GM12891 (cell line): ENCODE results near the gene ACE.

ENCODE experiments used
- PAX5 ChIP-seq: IDR thresholded peaks from 2 replicates; pipeline ENCODE4 v1.6.1; 2011; ENCODE audit warnings: low read length, moderate library complexity, mild to moderate bottlenecking; ENCODE audit not compliant: insufficient read depth, severe bottlenecking
- POLR2A ChIP-seq: IDR thresholded peaks from 2 replicates; pipeline ENCODE4 v1.6.1; 2011; ENCODE audit warnings: low read depth, low read length, control low read depth
- POLR2AphosphoS5 ChIP-seq: IDR thresholded peaks from 2 replicates; pipeline ENCODE4 v1.6.1; 2011; ENCODE audit warnings: low read depth, low read length, control low read depth
- POU2F2 ChIP-seq: IDR thresholded peaks from 2 replicates; pipeline ENCODE4 v1.6.1; 2011; ENCODE audit warnings: low read depth, mild to moderate bottlenecking, control low read depth, low read length, moderate library complexity
- SPI1 ChIP-seq: IDR thresholded peaks from 2 replicates; pipeline ENCODE4 v1.6.1; 2011; ENCODE audit warnings: low read depth, low read length, control low read depth
- TAF1 ChIP-seq: IDR thresholded peaks from 2 replicates; pipeline ENCODE4 v1.6.1; 2011; ENCODE audit warnings: low read depth, low read length, control low read depth

DNA sequence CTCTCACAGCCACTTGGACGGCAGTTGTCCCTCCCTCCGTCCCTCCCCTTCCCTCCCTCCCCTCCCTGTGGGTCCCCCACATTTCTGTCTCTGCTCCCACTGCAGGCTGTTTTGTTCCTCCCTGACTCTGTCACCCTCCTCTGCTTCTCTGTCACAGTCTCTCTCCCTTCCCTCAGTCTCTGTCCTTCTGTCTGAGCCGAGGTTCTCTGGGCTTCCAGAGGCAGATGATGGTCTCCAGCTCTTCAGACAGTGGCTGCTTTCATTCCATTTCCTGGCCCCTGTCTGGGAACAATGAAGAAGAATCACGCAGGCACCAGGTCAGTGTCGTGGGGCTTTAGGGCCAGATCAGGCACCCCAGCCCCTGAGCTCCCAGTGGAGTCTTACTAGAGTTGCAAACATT, 21.9 kb upstream of the ACE start:
- TF ChIP-seq POLR2AphosphoS5: no peak
- no peak for TF ChIP-seq POLR2A
- TF ChIP-seq TAF1: no peak
- no peak for TF ChIP-seq SPI1
- no peak for TF ChIP-seq POU2F2
- TF ChIP-seq PAX5: no peak
